Mesenchymal stem cell (in vitro differentiated cells and primary cell): ENCODE measurements around the gene FXYD6.

Source experiments
- DNase-seq: peaks from one replicate; pipeline ENCODE4 v3.0.0-alpha.2; 2013
- H2AFZ ChIP-seq: one replicate; pipeline ENCODE4 v1.6.1; 2013; ENCODE audit warnings: low read depth, mild to moderate bottlenecking, control low read depth, inconsistent platforms, low read length, moderate library complexity
- H2AK5ac ChIP-seq: 2 replicates; pipeline ENCODE4 v1.6.1; 2013; ENCODE audit warnings: low read length, moderate library complexity, mild to moderate bottlenecking, inconsistent platforms; ENCODE audit not compliant: severe bottlenecking
- H2BK120ac ChIP-seq: one replicate; pipeline ENCODE4 v1.6.1; 2013; ENCODE audit warnings: low read depth, mild to moderate bottlenecking, inconsistent platforms, low read length, moderate library complexity
- H2BK12ac ChIP-seq, 2 experiments: one replicate each; pipeline ENCODE4 v1.6.1; 2013; ENCODE audit warnings: inconsistent platforms in 2 of 2, low read length in 2 of 2, mild to moderate bottlenecking in 2 of 2, moderate library complexity in 2 of 2, control low read depth in 1 of 2
- H2BK15ac ChIP-seq: one replicate; pipeline ENCODE4 v1.6.1; 2013; ENCODE audit warnings: mild to moderate bottlenecking, low read depth, inconsistent platforms; ENCODE audit not compliant: poor library complexity, severe bottlenecking
- H2BK5ac ChIP-seq: 2 replicates; pipeline ENCODE4 v1.6.1; 2013; ENCODE audit warnings: low read depth, mild to moderate bottlenecking, low read length, control low read depth, inconsistent platforms; ENCODE audit not compliant: poor library complexity, severe bottlenecking
- H3K14ac ChIP-seq, 2 experiments: one replicate each; pipeline ENCODE4 v1.6.1; 2013; ENCODE audit warnings: inconsistent platforms in 2 of 2, low read length in 2 of 2, control low read depth in 1 of 2, mild to moderate bottlenecking in 1 of 2, moderate library complexity in 1 of 2
- H3K18ac ChIP-seq, 2 experiments: one replicate each; pipeline ENCODE4 v1.6.1; 2013; ENCODE audit warnings: inconsistent platforms in 2 of 2, low read length in 2 of 2, control low read depth in 1 of 2, low read depth in 1 of 2, mild to moderate bottlenecking in 1 of 2
- H3K23ac ChIP-seq, 2 experiments: one replicate each; pipeline ENCODE4 v1.6.1; 2013; ENCODE audit warnings: inconsistent platforms in 2 of 2, low read length in 2 of 2, mild to moderate bottlenecking in 2 of 2, moderate library complexity in 2 of 2, control low read depth in 1 of 2
- H3K27ac ChIP-seq: 2 replicates; pipeline ENCODE4 v1.5.1; 2013; ENCODE audit warnings: mild to moderate bottlenecking, moderate library complexity, low read length, control low read depth, inconsistent platforms; ENCODE audit not compliant: poor library complexity, severe bottlenecking
- H3K27me3 ChIP-seq, 2 experiments: 2 replicates each; pipeline versions ENCODE4 v1.6.1 to v1.7.0; 2013; ENCODE audit warnings: low read length in 2 of 2, mild to moderate bottlenecking in 2 of 2, moderate library complexity in 2 of 2, control low read depth in 1 of 2, inconsistent platforms in 1 of 2; ENCODE audit not compliant: control insufficient read depth in 1 of 2, insufficient read depth in 1 of 2
- H3K36me3 ChIP-seq, 2 experiments: 2 replicates each; pipeline versions ENCODE4 v1.6.1 to v1.7.0; 2013; ENCODE audit warnings: low read length in 2 of 2, control low read depth in 1 of 2, inconsistent platforms in 1 of 2, low read depth in 1 of 2, mild to moderate bottlenecking in 1 of 2; ENCODE audit not compliant: insufficient read depth in 2 of 2, control insufficient read depth in 1 of 2
- H3K4ac ChIP-seq, 2 experiments: one replicate each; pipeline ENCODE4 v1.6.1; 2013; ENCODE audit warnings: inconsistent platforms in 2 of 2, low read length in 2 of 2, mild to moderate bottlenecking in 2 of 2, moderate library complexity in 2 of 2, control low read depth in 1 of 2, low read depth in 1 of 2
- H3K4me1 ChIP-seq: 2 replicates; pipeline ENCODE4 v1.6.1; 2013; ENCODE audit warnings: low read depth, low read length, control low read depth; ENCODE audit not compliant: control insufficient read depth, insufficient read depth
- H3K4me2 ChIP-seq: 2 replicates; pipeline ENCODE4 v1.6.1; 2013; ENCODE audit warnings: low read length, mild to moderate bottlenecking, inconsistent platforms; ENCODE audit not compliant: poor library complexity, severe bottlenecking
- H3K4me3 ChIP-seq, 2 experiments: 2 replicates each; pipeline versions ENCODE4 v1.5.1 to v1.7.0; 2013; ENCODE audit warnings: low read length in 2 of 2, mild to moderate bottlenecking in 2 of 2, control low read depth in 1 of 2, low read depth in 1 of 2; ENCODE audit not compliant: insufficient read depth in 1 of 2
- H3K79me1 ChIP-seq: replicated peaks from 2 replicates; pipeline ENCODE4 v1.6.1; 2013; ENCODE audit warnings: mild to moderate bottlenecking, control low read depth, low read length, inconsistent platforms; ENCODE audit not compliant: poor library complexity, severe bottlenecking
- H3K9ac ChIP-seq: 2 replicates; pipeline ENCODE4 v1.7.0; 2013; ENCODE audit warnings: mild to moderate bottlenecking, low read length, moderate library complexity
- H3K9me3 ChIP-seq: 2 replicates; pipeline ENCODE4 v1.7.0; 2013; ENCODE audit warnings: mild to moderate bottlenecking, low read length; ENCODE audit not compliant: control insufficient read depth
- H4K8ac ChIP-seq: one replicate; pipeline ENCODE4 v1.6.1; 2013; ENCODE audit warnings: inconsistent platforms, mild to moderate bottlenecking, low read length, moderate library complexity
- H4K91ac ChIP-seq: one replicate; pipeline ENCODE4 v1.6.1; 2013; ENCODE audit warnings: mild to moderate bottlenecking, low read length, inconsistent platforms
- WGBS: methylation state at CpG from one replicate; pipeline ENCODE4 v1.1.7; 2013; ENCODE audit warnings: mixed read lengths; 5-methylcytosine and 5-hydroxymethylcytosine counted together

FXYD6 gene

DNA sequence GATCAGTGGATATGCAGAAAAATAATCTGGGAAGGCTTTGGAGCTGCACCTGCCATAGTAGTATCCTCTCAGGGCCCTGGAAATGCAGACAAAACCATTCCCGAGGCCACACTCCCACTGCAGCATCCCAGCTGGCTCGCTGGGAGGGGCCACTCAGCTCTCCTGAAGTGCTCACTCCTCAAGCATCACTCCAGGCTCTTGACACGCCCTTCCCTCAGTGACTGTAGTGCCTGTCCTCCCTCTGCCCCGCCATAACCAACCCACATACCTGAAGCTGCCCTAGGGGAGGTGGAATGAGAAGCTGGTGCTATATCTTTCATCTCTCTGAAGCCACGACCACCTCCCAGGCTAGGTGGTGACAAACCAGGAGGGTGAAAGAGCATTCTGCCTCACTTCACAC is 84.2 kb downstream of the FXYD6 start:
- 50% methylated on average over 5 of the region's 5 CpGs for WGBS

DNA sequence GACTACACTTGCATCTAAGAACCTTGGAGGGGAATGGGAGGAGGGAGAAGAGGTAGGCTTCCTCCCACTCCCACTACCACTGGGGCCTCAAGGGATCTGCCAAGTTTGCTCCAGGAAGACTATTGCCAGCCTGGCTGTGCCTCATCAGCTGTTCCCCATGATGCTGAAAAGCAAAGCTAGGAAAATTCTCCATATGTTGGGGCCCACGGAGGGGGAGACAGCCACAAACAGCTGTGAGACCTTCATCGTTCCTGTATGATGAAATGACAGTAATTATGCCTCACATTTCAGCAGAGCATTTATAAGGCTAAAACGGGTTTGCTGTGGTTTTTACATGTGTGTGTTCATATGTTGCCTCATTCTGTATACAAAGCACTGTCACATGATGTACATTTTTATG is 86.2 kb downstream of the FXYD6 start:
- Histone ChIP-seq H2AK5ac (no peak overlapping the region), H3K14ac (no peak overlapping the region), H3K9me3 (no peaks in the 10 kb centered on the region), H3K4me3 (no peak overlapping the region), H2BK12ac (no peak overlapping the region), H3K23ac (no peak overlapping the region), H4K8ac (no peak overlapping the region), H2BK15ac (no peak overlapping the region), H3K18ac (no peak overlapping the region), H3K27ac (no peak overlapping the region), H3K4me2 (no peak overlapping the region), H3K4me1 (peaks cover 7% of the 10 kb centered on the region), H3K79me1 (no peaks in the 10 kb centered on the region), H3K9ac (no peak overlapping the region), H3K36me3 (peaks cover 0 to 4% of the 10 kb centered on the region in 2 experiments), H4K91ac (no peak overlapping the region), H3K27me3 (peaks cover 66 to 94% of the 10 kb centered on the region in 2 experiments), H2BK5ac (no peak overlapping the region), H2AFZ (no peak overlapping the region), H3K4ac (no peak overlapping the region), H2BK120ac (no peak overlapping the region)
- no peak for DNase-seq
- 78% methylated on average over 2 of the region's 3 CpGs for WGBS

More for the DNA sequence above, 84.2 kb downstream of the FXYD6 start:
- Histone ChIP-seq H3K9me3 (no peaks in the 10 kb centered on the region), H4K91ac (no peak overlapping the region), H3K79me1 (peaks cover 1% of the 10 kb centered on the region), H3K4ac (no peak overlapping the region), H2BK12ac (no peak overlapping the region), H3K27me3 (peaks cover 61 to 91% of the 10 kb centered on the region in 2 experiments), H2AFZ (no peak overlapping the region), H3K36me3 (peaks cover 0 to 4% of the 10 kb centered on the region in 2 experiments), H2AK5ac (no peak overlapping the region), H2BK15ac (no peak overlapping the region), H3K9ac (no peak overlapping the region), H3K18ac (no peak overlapping the region), H3K4me2 (no peak overlapping the region), H3K27ac (no peak overlapping the region), H2BK120ac (no peak overlapping the region), H4K8ac (no peak overlapping the region), H2BK5ac (no peak overlapping the region), H3K4me3 (no peak overlapping the region), H3K23ac (no peak overlapping the region), H3K4me1 (peaks cover 22% of the 10 kb centered on the region), H3K14ac (no peak overlapping the region)
- no peak for DNase-seq

DNA sequence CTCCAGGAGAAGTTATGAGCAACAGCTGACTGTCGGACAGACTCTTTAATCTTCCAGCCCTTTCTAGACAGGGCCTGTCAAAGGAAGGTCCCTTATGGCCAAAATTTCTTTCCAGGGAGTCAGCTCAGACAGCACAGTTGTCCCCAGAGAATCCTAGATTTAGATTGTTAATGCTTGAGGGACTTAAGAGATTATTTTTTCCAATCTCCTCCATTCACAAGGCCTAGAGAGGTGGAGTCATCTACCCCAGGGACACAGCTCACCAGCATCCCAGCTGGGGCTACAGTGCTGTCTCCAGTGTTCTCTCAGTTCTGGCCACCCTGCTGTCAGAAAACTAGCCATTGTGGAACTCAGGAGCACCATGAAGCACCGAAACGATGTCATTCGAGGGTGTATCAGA is 87.2 kb downstream of the FXYD6 start:
- Histone ChIP-seq H2AFZ (no peak overlapping the region), H3K18ac (no peak overlapping the region), H4K91ac (no peak overlapping the region), H3K4me1 (peaks cover 4% of the 10 kb centered on the region), H3K14ac (no peak overlapping the region), H3K79me1 (no peaks in the 10 kb centered on the region), H2BK12ac (no peak overlapping the region), H2AK5ac (no peak overlapping the region), H3K4me3 (no peak overlapping the region), H3K27ac (no peak overlapping the region), H2BK5ac (no peak overlapping the region), H4K8ac (no peak overlapping the region), H3K9me3 (no peaks in the 10 kb centered on the region), H3K23ac (no peak overlapping the region), H2BK120ac (no peak overlapping the region), H3K4me2 (no peak overlapping the region), H3K27me3 (peaks cover 66 to 95% of the 10 kb centered on the region in 2 experiments), H3K9ac (no peak overlapping the region), H2BK15ac (no peak overlapping the region), H3K4ac (no peak overlapping the region), H3K36me3 (peaks cover 0 to 4% of the 10 kb centered on the region in 2 experiments)
- no peak for DNase-seq
- 69% methylated on average over 4 of the region's 4 CpGs for WGBS
